Stimulated activated CD8-positive, alpha-beta memory T cell treated with anti-CD3 and anti-CD28 coated beads, Interleukin-4, amount 100 ng/mL, for 4 hours (primary cell): Measurements from ENCODE around the gene CDK9.
A peak's percentile ranks its signal among the peaks of the same experiment; 100 is the strongest.

Experiments used
- DNase-seq, 2 donors: peaks; one replicate each; pipeline ENCODE4 v3.0.0-alpha.2; 2020; ENCODE audit warnings: low read depth in 2 of 2, low spot score in 1 of 2

Gene CDK9

GRCh38 chr9:127761491-127761956, 24.3 kb upstream of the CDK9 start:
- no peak for DNase-seq

GRCh38 chr9:127762111-127762676, 23.6 kb upstream of the CDK9 start:
- DNase-seq = no peak

- no peak for DNase-seq
Observed at GRCh38 chr9:127763918-127764384, 21.9 kb upstream of the CDK9 start.

GRCh38 chr9:127765418-127765817, 20.4 kb upstream of the CDK9 start:
- DNase-seq = no peak

- no peak for DNase-seq
Observed at GRCh38 chr9:127767410-127767809, 18.4 kb upstream of the CDK9 start.

GRCh38 chr9:127767909-127768331, 17.9 kb upstream of the CDK9 start:
- DNase-seq = no peak

GRCh38 chr9:127768698-127769097, 17.1 kb upstream of the CDK9 start:
- DNase-seq = no peak

- DNase-seq = no peak
Observed at GRCh38 chr9:127769101-127769500, 16.7 kb upstream of the CDK9 start.

- no peak for DNase-seq
Observed at GRCh38 chr9:127769929-127770582, 15.8 kb upstream of the CDK9 start.

- no peak for DNase-seq
Observed at GRCh38 chr9:127770583-127770904, 15.3 kb upstream of the CDK9 start.

- peak; percentile 84 to 93 for DNase-seq
Observed at GRCh38 chr9:127770905-127771569, 14.8 kb upstream of the CDK9 start.

GRCh38 chr9:127771570-127772189, 14.2 kb upstream of the CDK9 start:
- DNase-seq = no peak

- no peak for DNase-seq
Observed at GRCh38 chr9:127772603-127773002, 13.2 kb upstream of the CDK9 start.

GRCh38 chr9:127773272-127773671, 12.6 kb upstream of the CDK9 start:
- DNase-seq = no peak

GRCh38 chr9:127773981-127774380, 11.9 kb upstream of the CDK9 start:
- no peak for DNase-seq

- DNase-seq = peak; percentile 54 to 61
Observed at GRCh38 chr9:127776195-127776923, 9.5 kb upstream of the CDK9 start.

- DNase-seq = no peak
Observed at GRCh38 chr9:127776924-127777289, 8.9 kb upstream of the CDK9 start.

- no peak for DNase-seq
Observed at GRCh38 chr9:127777368-127777980, 8.4 kb upstream of the CDK9 start.

GRCh38 chr9:127778280-127779135, 7.3 kb upstream of the CDK9 start, which contains the start of gene SH2D3C:
SH2D3C (minus strand) TSS chr9:127778666; CDS start chr9:127778627, 39 bp downstream.
- DNase-seq = no peak
